Endodermal cell (in vitro differentiated cells): ENCODE results near the gene TTC7B. TPM values are rescaled to one million over a fixed set of nuclear protein-coding genes. Genes with fewer than 3 reads are reported as not detected.

Source experiments
- DNase-seq: peaks from one replicate; pipeline ENCODE4 v3.0.0-alpha.2; 2017
- H3K27ac ChIP-seq: 2 replicates; pipeline ENCODE4 v1.5.1; 2013; ENCODE audit warnings: mild to moderate bottlenecking, low read depth, low read length, moderate library complexity
- H3K27me3 ChIP-seq: 2 replicates; pipeline ENCODE4 v1.6.1; 2013; ENCODE audit warnings: mild to moderate bottlenecking, low read length, moderate library complexity; ENCODE audit not compliant: insufficient read depth, control insufficient read depth, poor library complexity, severe bottlenecking
- H3K36me3 ChIP-seq: 2 replicates; pipeline ENCODE4 v1.7.0; 2013; ENCODE audit warnings: mild to moderate bottlenecking, low read length, moderate library complexity; ENCODE audit not compliant: control insufficient read depth, insufficient read depth
- H3K4me1 ChIP-seq: one replicate; pipeline ENCODE4 v1.7.0; 2013; ENCODE audit warnings: low read length; ENCODE audit not compliant: control insufficient read depth, insufficient read depth
- H3K4me3 ChIP-seq: 2 replicates; pipeline ENCODE4 v1.5.1; 2013; ENCODE audit warnings: mild to moderate bottlenecking, low read length, moderate library complexity
- H3K9ac ChIP-seq: 2 replicates; pipeline ENCODE4 v1.6.1; 2013; ENCODE audit warnings: mild to moderate bottlenecking, low read length, moderate library complexity; ENCODE audit not compliant: poor library complexity, severe bottlenecking; ENCODE audit errors: extremely low read depth
- H3K9me3 ChIP-seq: 2 replicates; pipeline ENCODE4 v1.6.1; 2013; ENCODE audit warnings: mild to moderate bottlenecking, low read length, moderate library complexity; ENCODE audit not compliant: control insufficient read depth
- H3K27ac Mint-ChIP-seq: 2 replicates; pipeline ENCODE4 v1.8.0; 2020; ENCODE audit warnings: mixed read lengths
- H3K27me3 Mint-ChIP-seq: 2 replicates; pipeline ENCODE4 v1.8.0; 2021; ENCODE audit warnings: mild to moderate bottlenecking, mixed read lengths; ENCODE audit not compliant: insufficient read depth
- H3K36me3 Mint-ChIP-seq: 2 replicates; pipeline ENCODE4 v1.8.0; 2020; ENCODE audit warnings: low read depth, mixed read lengths
- H3K4me1 Mint-ChIP-seq: 2 replicates; pipeline ENCODE4 v1.8.0; 2020; ENCODE audit warnings: mixed read lengths
- H3K4me3 Mint-ChIP-seq: 2 replicates; pipeline ENCODE4 v1.8.0; 2020; ENCODE audit warnings: mild to moderate bottlenecking, moderate library complexity, mixed read lengths
- H3K9me3 Mint-ChIP-seq: 2 replicates; pipeline ENCODE4 v1.8.0; 2020; ENCODE audit warnings: mild to moderate bottlenecking, mixed read lengths
- WGBS, 2 experiments: methylation state at CpG; one replicate each; pipeline versions ENCODE4 v1.1.5 to v1.1.7; 2013; ENCODE audit warnings: missing lambda C conversion rate in 2 of 2, mixed read lengths in 1 of 2; ENCODE audit not compliant: insufficient coverage in 1 of 2, insufficient read length in 1 of 2; 5-methylcytosine and 5-hydroxymethylcytosine counted together
- total RNA-seq, 2 donors: library from RNA; stranded (reverse); fragmentation: NEBNext Ultra II Directional in 1 of 2; extraction: Animal tissue kit (Norgen Biotek cat#: 25700) in 1 of 2; gene quantifications; 2 replicates in 1 of 2; 3 replicates in 1 of 2; pipeline ENCODE4 v1.2.1, GENCODE V29; 2021
- TF ChIP-seq, protein P1 (sequence below): fragments of 200-600 bp; sonication (generic); conservative IDR thresholded peaks from 2 replicates; pipeline ENCODE4 v1.5.0; 2021; ENCODE audit warnings: antibody characterized with exemption, mild to moderate bottlenecking

TTC7B gene
- total RNA-seq, 2 donors from 2014 or later, result 51.3 to 62.6 TPM

- Mint-ChIP-seq H3K4me1 (peaks cover 11% of the 10 kb centered on the region), H3K36me3 (no peaks in the 10 kb centered on the region), H3K27me3 (peaks cover 3% of the 10 kb centered on the region), H3K27ac (no peak overlapping the region), H3K4me3 (no peak overlapping the region), H3K9me3 (no peaks in the 10 kb centered on the region)
- Histone ChIP-seq H3K27ac (no peak overlapping the region), H3K4me3 (no peak overlapping the region), H3K27me3 (no peaks in the 10 kb centered on the region), H3K4me1 (no peaks in the 10 kb centered on the region), H3K9ac (no peak overlapping the region), H3K36me3 (no peaks in the 10 kb centered on the region), H3K9me3 (no peaks in the 10 kb centered on the region)
- WGBS, 2 experiments, result 90 to 96% methylated on average over 11 to 13 of the region's 13 CpGs
- TF ChIP-seq, protein P1, sequence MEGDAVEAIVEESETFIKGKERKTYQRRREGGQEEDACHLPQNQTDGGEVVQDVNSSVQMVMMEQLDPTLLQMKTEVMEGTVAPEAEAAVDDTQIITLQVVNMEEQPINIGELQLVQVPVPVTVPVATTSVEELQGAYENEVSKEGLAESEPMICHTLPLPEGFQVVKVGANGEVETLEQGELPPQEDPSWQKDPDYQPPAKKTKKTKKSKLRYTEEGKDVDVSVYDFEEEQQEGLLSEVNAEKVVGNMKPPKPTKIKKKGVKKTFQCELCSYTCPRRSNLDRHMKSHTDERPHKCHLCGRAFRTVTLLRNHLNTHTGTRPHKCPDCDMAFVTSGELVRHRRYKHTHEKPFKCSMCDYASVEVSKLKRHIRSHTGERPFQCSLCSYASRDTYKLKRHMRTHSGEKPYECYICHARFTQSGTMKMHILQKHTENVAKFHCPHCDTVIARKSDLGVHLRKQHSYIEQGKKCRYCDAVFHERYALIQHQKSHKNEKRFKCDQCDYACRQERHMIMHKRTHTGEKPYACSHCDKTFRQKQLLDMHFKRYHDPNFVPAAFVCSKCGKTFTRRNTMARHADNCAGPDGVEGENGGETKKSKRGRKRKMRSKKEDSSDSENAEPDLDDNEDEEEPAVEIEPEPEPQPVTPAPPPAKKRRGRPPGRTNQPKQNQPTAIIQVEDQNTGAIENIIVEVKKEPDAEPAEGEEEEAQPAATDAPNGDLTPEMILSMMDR, result no peak
- no peak for DNase-seq
Measured at GRCh38 chr14:90505531-90505930, 310.7 kb downstream of the TTC7B start.

DNA sequence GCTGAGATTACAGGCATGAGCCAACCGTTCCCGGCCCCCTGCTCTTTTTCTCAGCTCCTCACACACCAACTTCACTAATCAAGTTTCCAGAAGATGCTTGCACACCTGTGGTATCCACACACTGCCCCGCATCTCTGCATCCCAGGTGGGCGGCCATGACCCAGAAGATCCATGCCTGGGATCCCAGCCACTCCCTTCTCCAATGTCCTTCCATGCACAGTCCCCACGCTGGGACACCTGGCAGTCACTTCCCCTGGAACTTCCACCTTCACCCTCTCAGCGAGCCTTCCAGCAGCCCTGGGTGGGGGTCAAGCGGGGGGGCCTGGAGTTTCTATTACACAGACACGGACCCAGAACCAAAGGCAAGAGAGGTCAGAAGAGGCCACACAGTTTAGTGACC is 311.6 kb downstream of the TTC7B start:
- H3K27ac ChIP-seq, result no peak overlapping the region
- WGBS, 2 experiments, result 92 to 97% methylated on average over 4 to 8 of the region's 8 CpGs
- no peaks in the 10 kb centered on the region for H3K9me3 Mint-ChIP-seq
- no peaks in the 10 kb centered on the region for H3K27me3 ChIP-seq
- no peaks in the 10 kb centered on the region for H3K36me3 ChIP-seq
- H3K27me3 Mint-ChIP-seq, result peaks cover 3% of the 10 kb centered on the region
- no peak overlapping the region for H3K4me3 ChIP-seq
- H3K9ac ChIP-seq, result no peak overlapping the region
- DNase-seq, result no peak
- no peaks in the 10 kb centered on the region for H3K4me1 ChIP-seq
- H3K4me1 Mint-ChIP-seq, result peaks cover 17% of the 10 kb centered on the region
- H3K9me3 ChIP-seq, result no peaks in the 10 kb centered on the region
- H3K36me3 Mint-ChIP-seq, result no peaks in the 10 kb centered on the region
- H3K27ac Mint-ChIP-seq, result no peak overlapping the region
- no peak overlapping the region for H3K4me3 Mint-ChIP-seq
- TF ChIP-seq, protein P1, result no peak

- Histone ChIP-seq H3K4me3 (no peak overlapping the region), H3K9me3 (no peaks in the 10 kb centered on the region), H3K9ac (no peak overlapping the region), H3K27me3 (no peaks in the 10 kb centered on the region), H3K4me1 (no peaks in the 10 kb centered on the region), H3K36me3 (no peaks in the 10 kb centered on the region), H3K27ac (no peak overlapping the region)
- H3K4me3 Mint-ChIP-seq, result no peak overlapping the region
- no peak overlapping the region for H3K27ac Mint-ChIP-seq
- peaks cover 3% of the 10 kb centered on the region for H3K27me3 Mint-ChIP-seq
- TF ChIP-seq, protein P1, result no peak
- H3K9me3 Mint-ChIP-seq, result no peaks in the 10 kb centered on the region
- WGBS, 2 experiments, result 89 to 100% methylated on average over 2 to 5 of the region's 5 CpGs
- H3K36me3 Mint-ChIP-seq, result no peaks in the 10 kb centered on the region
- peaks cover 17% of the 10 kb centered on the region for H3K4me1 Mint-ChIP-seq
- DNase-seq, result no peak
Measured at GRCh38 chr14:90503582-90503981, 312.6 kb downstream of the TTC7B start.
